Stimulated activated CD4-positive, alpha-beta T cell treated with anti-CD3 and anti-CD28 coated beads, Interleukin-15, amount 100 ng/mL, for 1 hour (primary cell): ENCODE measurements around the gene MAGEL2.
"Not testable (repeated sequence)": the region's sequence is repeated elsewhere in the genome, so short reads cannot be mapped to it uniquely, and the experiment has no call there.

ENCODE experiments used
- DNase-seq, 2 donors: peaks; one replicate each; pipeline ENCODE4 v3.0.0-alpha.2; 2020; ENCODE audit warnings: low read depth in 1 of 2, low spot score in 1 of 2

MAGEL2 gene

DNA sequence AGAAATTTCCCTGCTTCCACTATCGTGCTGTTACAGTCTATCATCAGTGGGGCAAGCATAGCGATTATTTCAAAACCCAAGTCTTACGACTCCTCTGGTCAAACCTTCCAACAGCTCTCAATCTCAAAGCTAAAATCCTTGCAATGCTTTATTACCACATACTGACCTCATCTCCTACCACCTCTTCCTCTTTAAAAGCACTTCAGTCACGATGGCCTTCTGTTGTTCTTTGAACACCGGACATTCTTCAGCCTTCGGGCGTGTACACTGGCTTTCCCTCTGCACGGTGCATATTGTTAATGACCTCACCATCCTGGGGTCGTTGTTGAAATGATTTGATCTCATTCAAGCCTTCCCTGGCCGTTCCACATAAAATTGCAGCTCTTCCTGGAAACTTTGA is 31.1 kb downstream of the MAGEL2 start:
- no peak for DNase-seq

DNA sequence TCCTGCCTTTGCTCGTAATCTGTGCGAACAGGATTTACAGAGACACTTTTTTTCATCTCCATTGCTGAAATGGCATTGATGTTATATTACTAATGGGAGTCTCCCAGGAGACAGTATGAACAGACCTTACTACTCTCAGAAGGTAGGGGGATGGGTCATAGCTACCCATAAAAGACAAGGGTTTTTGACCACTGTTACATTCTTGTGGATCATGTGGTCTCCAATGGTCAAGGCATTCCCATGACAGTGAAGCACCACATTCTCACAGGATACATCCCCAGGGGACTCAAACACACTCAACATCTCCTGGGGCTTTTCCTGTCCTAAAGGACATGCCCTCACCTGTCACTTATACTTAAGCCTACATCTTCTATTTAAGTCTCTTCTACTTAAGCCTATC is 41.4 kb downstream of the MAGEL2 start:
- DNase-seq = no peak

DNA sequence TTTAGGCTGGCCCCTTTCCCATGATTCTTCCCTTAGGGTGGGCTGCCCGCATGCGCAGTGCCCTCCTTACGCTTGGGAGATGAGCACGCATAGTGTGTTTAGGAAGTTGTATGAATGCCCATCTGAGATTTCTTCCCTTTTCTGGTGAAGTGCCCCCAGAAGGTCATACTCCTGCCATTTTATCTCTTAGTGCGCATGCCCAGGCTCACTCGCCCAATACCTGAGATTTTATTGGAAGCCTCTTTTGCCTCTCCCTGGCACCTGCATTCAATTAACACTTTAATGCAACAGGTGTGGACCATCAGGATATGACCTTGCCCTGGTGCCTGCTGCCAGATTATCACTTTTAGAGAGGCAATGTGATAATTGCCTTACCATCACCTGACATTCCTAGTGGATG is 45.5 kb downstream of the MAGEL2 start:
- DNase-seq = no peak

DNA sequence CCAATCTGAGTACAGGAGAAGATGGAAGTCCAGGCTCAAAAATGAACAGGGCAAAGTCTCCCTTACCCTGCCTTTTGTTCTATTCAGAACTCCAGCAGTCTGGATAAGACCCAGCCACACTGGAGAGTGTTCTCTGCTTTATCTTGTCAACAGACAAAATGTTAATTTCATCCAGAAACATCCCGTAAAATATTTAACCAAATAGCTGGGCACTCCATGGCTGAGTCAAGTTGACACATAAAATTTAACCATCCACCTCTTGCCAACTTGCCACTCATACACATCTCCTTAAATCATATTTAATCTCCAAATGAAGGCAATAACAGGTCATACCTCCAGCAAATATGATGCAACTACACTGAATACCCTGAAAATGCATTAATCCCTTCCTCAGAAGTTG is 48.6 kb downstream of the MAGEL2 start:
- no peak for DNase-seq

GRCh38 chr15:23597278-23597677 is 50.4 kb downstream of the MAGEL2 start:
- DNase-seq = not testable (repeated sequence)

DNA sequence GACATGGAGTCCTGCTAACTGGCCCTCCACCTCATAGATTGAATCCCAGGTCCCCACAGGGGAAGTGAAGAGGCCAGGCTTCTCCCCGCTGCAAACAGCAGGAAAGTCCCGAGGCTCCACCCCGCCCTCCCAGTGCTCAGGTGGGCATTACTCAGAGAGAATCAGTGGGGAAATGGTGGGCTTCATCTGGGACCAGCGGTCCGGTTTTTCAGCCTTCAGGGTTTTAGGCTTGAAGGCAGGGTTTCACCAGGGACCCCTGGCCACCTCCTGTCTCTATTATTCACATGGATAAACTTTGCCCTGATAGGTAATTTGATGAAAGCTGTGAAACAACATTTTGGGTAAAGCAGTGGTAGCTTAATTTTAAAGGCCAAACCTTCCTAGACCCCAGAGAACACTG is 50.9 kb downstream of the MAGEL2 start:
- DNase-seq = no peak

- no peak for DNase-seq
Observed at GRCh38 chr15:23595368-23595767, 52.3 kb downstream of the MAGEL2 start.

DNA sequence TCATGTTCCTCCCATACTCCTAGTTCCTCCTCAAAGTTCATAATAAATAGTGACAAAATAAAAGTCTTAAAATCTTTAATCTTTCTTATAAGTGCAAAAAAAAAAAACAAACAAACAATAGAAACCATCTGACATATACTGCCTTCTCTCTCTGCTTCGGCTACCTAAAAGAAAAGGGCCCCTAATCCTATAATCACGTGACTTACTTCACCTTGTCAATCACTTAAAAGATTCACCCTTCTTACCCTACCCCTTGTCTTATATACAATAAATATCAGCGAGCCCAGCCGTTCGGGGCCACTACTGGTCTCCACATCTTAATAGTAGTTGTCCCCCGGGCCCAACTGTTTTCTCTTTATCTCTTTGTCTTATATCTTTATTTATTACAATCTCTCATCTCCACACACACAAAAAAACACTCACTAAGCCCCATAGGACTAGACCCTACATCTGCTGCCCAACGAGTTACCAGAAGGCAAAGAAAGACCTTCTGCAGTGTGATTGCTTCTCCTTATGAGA is 53.4 kb downstream of the MAGEL2 start:
- no peak for DNase-seq
